Cardiac muscle cell (in vitro differentiated cells and primary cell): ENCODE results near the gene KCNK4. TPM values are rescaled to one million over a fixed set of nuclear protein-coding genes. Genes with fewer than 3 reads are reported as not detected.

Source experiments
- DNase-seq, 2 donors: peaks; one replicate each; pipeline versions ENCODE4 v3.0.0 to v3.0.0-alpha.2; 2010 to 2017; ENCODE audit warnings: low read depth in 1 of 2, low spot score in 1 of 2
- H3K27ac ChIP-seq: fragments of 200-600 bp; sonication (generic); 2 replicates; pipeline ENCODE4 v1.5.1; 2016
- H3K27me3 ChIP-seq: fragments of 200-600 bp; sonication (generic); 2 replicates; pipeline ENCODE4 v1.6.0; 2016; ENCODE audit warnings: control low read depth
- H3K36me3 ChIP-seq: fragments of 200-600 bp; sonication (generic); 2 replicates; pipeline ENCODE4 v1.5.1; 2016; ENCODE audit warnings: control low read depth
- H3K4me1 ChIP-seq: fragments of 200-600 bp; sonication (generic); 2 replicates; pipeline ENCODE4 v1.8.1; 2017; ENCODE audit warnings: low read depth, mild to moderate bottlenecking, mixed run types
- H3K4me3 ChIP-seq: fragments of 200-600 bp; sonication (generic); 2 replicates; pipeline ENCODE4 v1.5.1; 2016; ENCODE audit warnings: mild to moderate bottlenecking
- H3K9me3 ChIP-seq: fragments of 200-600 bp; sonication (generic); 2 replicates; pipeline ENCODE4 v1.5.1; 2017; ENCODE audit warnings: low read depth, mild to moderate bottlenecking, control low read depth
- CTCF ChIP-seq: IDR thresholded peaks from 2 replicates; pipeline ENCODE4 v1.5.1; 2012; ENCODE audit warnings: low read depth, mild to moderate bottlenecking, low read length
- polyA plus RNA-seq: library from polyadenylated mRNA; unstranded; fragments of >200 nt; fragmentation: Nextera tagmentation; extraction: Ambion mirVana; gene quantifications from 2 replicates; pipeline ENCODE4 v1.2.1, GENCODE V29; 2016
- total RNA-seq: library from RNA; depleted of rRNA; stranded (reverse); fragments of >200 nt; gene quantifications from 2 replicates; pipeline ENCODE4 v1.2.3, GENCODE V29; 2016

The KCNK4 gene
- total and polyA plus RNA-seq, 2 experiments from 2014 or later = not detected

- Histone ChIP-seq H3K4me1 (no peaks in the 10 kb centered on the region), H3K4me3 (peak within 1 kb of the TSS; percentile 87), H3K9me3 (no peaks in the 10 kb centered on the region), H3K27ac (peak within 1 kb of the TSS; percentile 81), H3K27me3 (peaks cover 12% of the 10 kb centered on the region), H3K36me3 (peaks cover 5% of the 10 kb centered on the region)
- DNase-seq = peak; percentile 74 to 85
- TF ChIP-seq CTCF = no peak
These were observed 5.9 kb upstream of the KCNK4 start, which contains the start of gene GPR137 for GRCh38 chr11:64284962-64285884. Gene GPR137 (plus strand): TSS chr11:64285848. CDS start chr11:64286525, 677 bp downstream.

DNA sequence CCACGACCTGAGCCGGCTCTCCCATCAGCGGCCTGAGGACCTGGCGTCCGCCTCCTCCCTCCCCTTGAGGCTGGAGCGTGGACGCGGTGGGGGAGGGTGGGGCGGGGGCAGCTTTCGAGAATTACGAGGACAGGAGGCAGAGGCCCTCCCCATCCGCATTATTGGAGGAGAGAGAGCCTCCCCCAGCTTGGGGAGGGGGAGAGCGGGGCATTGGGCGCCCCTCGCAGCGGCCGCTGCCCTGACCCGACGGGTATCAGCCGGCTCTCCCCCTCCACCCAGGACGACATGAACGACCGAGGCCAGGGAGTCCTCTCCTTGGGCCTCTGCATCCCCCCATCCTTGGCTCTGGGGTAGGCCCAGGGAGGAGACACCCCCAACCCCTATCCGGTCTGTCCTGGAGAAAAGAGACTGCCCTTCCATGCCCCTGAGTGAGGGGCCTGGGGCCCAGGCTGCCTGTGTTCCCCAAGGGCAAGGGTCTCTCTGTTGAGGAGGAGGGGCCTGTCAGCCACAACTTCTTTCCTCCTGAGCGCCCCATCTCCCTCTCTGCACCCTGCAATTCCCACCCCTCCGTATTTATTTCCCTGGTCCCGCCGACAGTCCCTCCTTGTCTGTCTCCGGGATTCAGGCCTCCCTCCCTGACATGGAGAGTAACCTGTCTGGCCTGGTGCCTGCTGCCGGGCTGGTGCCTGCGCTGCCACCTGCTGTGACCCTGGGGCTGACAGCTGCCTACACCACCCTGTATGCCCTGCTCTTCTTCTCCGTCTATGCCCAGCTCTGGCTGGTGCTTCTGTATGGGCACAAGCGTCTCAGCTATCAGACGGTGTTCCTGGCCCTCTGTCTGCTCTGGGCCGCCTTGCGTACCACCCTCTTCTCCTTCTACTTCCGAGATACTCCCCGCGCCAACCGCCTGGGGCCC lies 5.0 kb upstream of the KCNK4 start:
- peaks cover 21% of the 10 kb centered on the region for H3K27me3 ChIP-seq
- DNase-seq = no peak
- no peak overlapping the region for H3K27ac ChIP-seq
- peak overlapping the region; percentile 87 for H3K4me3 ChIP-seq
- TF ChIP-seq CTCF = no peak
- H3K4me1 ChIP-seq = no peaks in the 10 kb centered on the region
- no peaks in the 10 kb centered on the region for H3K9me3 ChIP-seq
- H3K36me3 ChIP-seq = peaks cover 5% of the 10 kb centered on the region

DNA sequence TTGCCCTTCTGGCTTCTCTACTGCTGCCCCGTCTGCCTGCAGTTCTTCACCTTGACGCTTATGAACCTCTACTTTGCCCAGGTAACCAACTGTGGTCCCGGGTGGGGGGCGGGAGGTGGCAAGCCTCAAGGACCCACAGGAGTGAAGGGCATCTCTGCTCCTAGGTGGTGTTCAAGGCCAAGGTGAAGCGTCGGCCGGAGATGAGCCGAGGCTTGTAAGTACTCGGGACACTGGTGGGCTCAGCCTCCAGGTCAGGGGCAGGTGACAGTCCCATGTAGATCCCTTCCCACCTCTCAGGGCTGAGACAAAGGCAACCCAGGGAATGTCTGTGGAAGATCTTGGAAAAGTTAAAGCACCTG lies 4.3 kb upstream of the KCNK4 start:
- TF ChIP-seq CTCF = no peak
- no peak for DNase-seq
- Histone ChIP-seq H3K36me3 (peaks cover 4% of the 10 kb centered on the region), H3K9me3 (no peaks in the 10 kb centered on the region), H3K4me3 (no peak overlapping the region), H3K4me1 (no peaks in the 10 kb centered on the region), H3K27me3 (peaks cover 28% of the 10 kb centered on the region), H3K27ac (no peak overlapping the region)

DNA sequence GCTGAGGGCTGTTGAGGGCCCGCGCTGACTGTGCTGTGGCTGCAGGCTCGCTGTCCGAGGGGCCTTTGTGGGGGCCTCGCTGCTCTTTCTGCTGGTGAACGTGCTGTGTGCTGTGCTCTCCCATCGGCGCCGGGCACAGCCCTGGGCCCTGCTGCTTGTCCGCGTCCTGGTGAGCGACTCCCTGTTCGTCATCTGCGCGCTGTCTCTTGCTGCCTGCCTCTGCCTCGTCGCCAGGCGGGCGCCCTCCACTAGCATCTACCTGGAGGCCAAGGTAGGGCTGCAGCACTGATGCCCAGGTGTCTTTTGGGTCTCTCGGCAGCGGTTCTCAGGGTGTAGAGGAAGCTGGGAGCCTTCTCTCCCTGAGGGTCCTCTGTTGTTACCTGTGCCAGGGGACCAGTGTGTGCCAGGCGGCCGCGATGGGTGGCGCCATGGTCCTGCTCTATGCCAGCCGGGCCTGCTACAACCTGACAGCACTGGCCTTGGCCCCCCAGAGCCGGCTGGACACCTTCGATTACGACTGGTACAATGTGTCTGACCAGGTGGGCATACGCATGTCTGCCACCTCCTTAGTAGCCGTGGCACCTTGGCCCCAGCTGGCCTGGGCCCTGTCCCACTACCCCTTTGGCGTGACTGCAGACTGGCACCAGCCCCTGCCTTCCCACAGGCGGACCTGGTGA lies 3.3 kb upstream of the KCNK4 start:
- no peak overlapping the region for H3K27ac ChIP-seq

More for the DNA sequence above, 3.3 kb upstream of the KCNK4 start:
- no peaks in the 10 kb centered on the region for H3K4me1 ChIP-seq
- no peak for TF ChIP-seq CTCF
- peaks cover 38% of the 10 kb centered on the region for H3K27me3 ChIP-seq
- H3K4me3 ChIP-seq = no peak overlapping the region
- no peaks in the 10 kb centered on the region for H3K9me3 ChIP-seq
- no peaks in the 10 kb centered on the region for H3K36me3 ChIP-seq
- no peak for DNase-seq
